Loucy (cell line): ENCODE data around the gene LRBA.
A peak's percentile ranks its signal among the peaks of the same experiment; 100 is the strongest.

Experiments used
- H2AFZ ChIP-seq: fragments of 200-600 bp; sonication (generic); 2 replicates; pipeline ENCODE4 v1.6.0; 2016; ENCODE audit warnings: antibody characterized with exemption, mild to moderate bottlenecking, low read length, moderate library complexity
- H3F3A ChIP-seq: fragments of 200-600 bp; 2 replicates; pipeline ENCODE4 v1.6.0; 2016; ENCODE audit warnings: antibody characterized with exemption, low read depth, mild to moderate bottlenecking
- H3K27me3 ChIP-seq: fragments of 200-600 bp; sonication (generic); 2 replicates; pipeline ENCODE4 v1.6.1; 2014; ENCODE audit warnings: low read length, mild to moderate bottlenecking; ENCODE audit not compliant: insufficient read depth, poor library complexity, severe bottlenecking
- H3K36me3 ChIP-seq: fragments of 200-600 bp; sonication (generic); 2 replicates; pipeline ENCODE4 v1.6.1; 2016; ENCODE audit warnings: low read length; ENCODE audit not compliant: insufficient read depth
- H3K4me1 ChIP-seq: fragments of 200-600 bp; sonication (generic); 2 replicates; pipeline ENCODE4 v1.5.1; 2014; ENCODE audit warnings: low read length, mild to moderate bottlenecking; ENCODE audit not compliant: insufficient read depth, poor library complexity, severe bottlenecking
- H3K4me2 ChIP-seq: fragments of 200-600 bp; sonication (generic); 2 replicates; pipeline ENCODE4 v1.6.0; 2014; ENCODE audit warnings: antibody characterized with exemption, low read length, low read depth, mild to moderate bottlenecking; ENCODE audit not compliant: poor library complexity, severe bottlenecking
- H3K4me3 ChIP-seq: fragments of 200-600 bp; sonication (generic); 2 replicates; pipeline ENCODE4 v1.5.1; 2014; ENCODE audit warnings: low read length, mild to moderate bottlenecking, mixed read lengths; ENCODE audit not compliant: poor library complexity, severe bottlenecking
- H3K79me2 ChIP-seq: fragments of 200-600 bp; sonication (generic); 2 replicates; pipeline ENCODE4 v1.6.1; 2014; ENCODE audit warnings: low read length; ENCODE audit not compliant: insufficient read depth
- H3K9ac ChIP-seq: fragments of 200-600 bp; sonication (generic); 2 replicates; pipeline ENCODE4 v1.6.0; 2014; ENCODE audit warnings: mild to moderate bottlenecking, low read depth, low read length, moderate library complexity; ENCODE audit not compliant: poor library complexity, severe bottlenecking
- H3K9me2 ChIP-seq: fragments of 200-600 bp; sonication (generic); replicated peaks from 2 replicates; pipeline ENCODE4 v1.6.1; 2016; ENCODE audit warnings: low read depth, low read length, mixed read lengths
- H3K9me3 ChIP-seq: fragments of 200-600 bp; sonication (generic); 2 replicates; pipeline ENCODE4 v1.6.1; 2014; ENCODE audit warnings: mild to moderate bottlenecking, antibody characterized with exemption, low read length, low read depth; ENCODE audit not compliant: insufficient read depth
- H4K20me1 ChIP-seq: fragments of 200-600 bp; sonication (generic); 2 replicates; pipeline ENCODE4 v1.6.0; 2014; ENCODE audit warnings: antibody characterized with exemption, low read length, mild to moderate bottlenecking; ENCODE audit not compliant: insufficient read depth, poor library complexity, severe bottlenecking
- EZH2phosphoT487 ChIP-seq: fragments of 200-600 bp; IDR thresholded peaks from 2 replicates; pipeline ENCODE4 v1.6.1; 2018; ENCODE audit warnings: antibody characterized with exemption, mild to moderate bottlenecking, moderate library complexity, borderline replicate concordance
- TF ChIP-seq, protein P1 (sequence below): fragments of 200-600 bp; sonication (generic); conservative IDR thresholded peaks from 2 replicates; pipeline ENCODE4 v1.5.1; 2014; ENCODE audit warnings: mild to moderate bottlenecking, antibody characterized with exemption, low read length

LRBA gene

DNA sequence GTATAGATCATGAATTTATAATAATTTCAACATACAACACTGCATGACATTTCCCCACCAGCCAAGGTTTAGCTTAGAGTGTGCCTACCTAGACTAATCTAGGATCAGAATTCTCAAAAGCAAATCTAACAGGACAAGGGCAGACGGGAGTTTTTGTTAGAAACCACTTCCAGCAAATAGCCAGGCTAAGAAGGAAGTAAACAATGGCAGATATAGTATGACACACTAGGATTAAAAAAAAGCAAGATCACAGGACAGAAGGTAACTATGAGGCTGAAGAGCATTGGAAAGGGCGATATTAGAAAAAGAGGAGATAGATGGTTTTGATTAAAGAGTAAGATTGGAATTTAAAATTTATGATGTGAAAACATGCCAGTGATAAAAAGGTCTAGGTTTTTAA is 124.8 kb downstream of the LRBA start:
- Histone ChIP-seq H3K9me3 (no peaks in the 10 kb centered on the region), H3K4me1 (peaks cover 12% of the 10 kb centered on the region), H4K20me1 (no peaks in the 10 kb centered on the region), H3K36me3 (peaks cover 11% of the 10 kb centered on the region; the same call in 1 of the 2 replicates), H3K9me2 (no peaks in the 10 kb centered on the region), H3K4me3 (no peak overlapping the region), H3K4me2 (peak overlapping the region; percentile 6), H3K9ac (no peak overlapping the region), H2AFZ (no peak overlapping the region), H3K79me2 (no peaks in the 10 kb centered on the region), H3F3A (no peaks in the 10 kb centered on the region), H3K27me3 (no peaks in the 10 kb centered on the region)
- TF ChIP-seq EZH2phosphoT487 = no peak
- TF ChIP-seq, protein P1, sequence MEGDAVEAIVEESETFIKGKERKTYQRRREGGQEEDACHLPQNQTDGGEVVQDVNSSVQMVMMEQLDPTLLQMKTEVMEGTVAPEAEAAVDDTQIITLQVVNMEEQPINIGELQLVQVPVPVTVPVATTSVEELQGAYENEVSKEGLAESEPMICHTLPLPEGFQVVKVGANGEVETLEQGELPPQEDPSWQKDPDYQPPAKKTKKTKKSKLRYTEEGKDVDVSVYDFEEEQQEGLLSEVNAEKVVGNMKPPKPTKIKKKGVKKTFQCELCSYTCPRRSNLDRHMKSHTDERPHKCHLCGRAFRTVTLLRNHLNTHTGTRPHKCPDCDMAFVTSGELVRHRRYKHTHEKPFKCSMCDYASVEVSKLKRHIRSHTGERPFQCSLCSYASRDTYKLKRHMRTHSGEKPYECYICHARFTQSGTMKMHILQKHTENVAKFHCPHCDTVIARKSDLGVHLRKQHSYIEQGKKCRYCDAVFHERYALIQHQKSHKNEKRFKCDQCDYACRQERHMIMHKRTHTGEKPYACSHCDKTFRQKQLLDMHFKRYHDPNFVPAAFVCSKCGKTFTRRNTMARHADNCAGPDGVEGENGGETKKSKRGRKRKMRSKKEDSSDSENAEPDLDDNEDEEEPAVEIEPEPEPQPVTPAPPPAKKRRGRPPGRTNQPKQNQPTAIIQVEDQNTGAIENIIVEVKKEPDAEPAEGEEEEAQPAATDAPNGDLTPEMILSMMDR = no peak

DNA sequence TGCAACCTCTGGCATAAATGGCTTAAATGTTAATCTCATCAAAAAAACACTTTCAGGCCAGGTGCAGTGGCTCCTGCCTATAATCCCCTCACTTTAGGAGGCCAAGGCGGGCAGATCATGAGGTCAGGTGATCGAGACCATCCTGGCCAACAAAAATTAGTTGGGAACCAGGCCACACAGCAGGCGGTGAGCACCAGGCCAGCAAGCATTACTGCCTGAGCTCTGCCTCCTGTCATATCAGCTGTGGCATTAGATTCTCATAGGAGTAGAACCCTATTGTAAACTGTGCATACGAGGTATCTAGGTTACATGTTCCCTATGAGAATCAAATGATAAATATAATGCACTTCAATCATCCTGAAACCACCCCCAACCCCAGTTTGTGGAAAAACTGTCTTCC is 125.8 kb downstream of the LRBA start:
- no peaks in the 10 kb centered on the region for H3F3A ChIP-seq
- H3K9me2 ChIP-seq = no peaks in the 10 kb centered on the region
- no peak overlapping the region for H3K4me2 ChIP-seq
- no peaks in the 10 kb centered on the region for H3K27me3 ChIP-seq
- H2AFZ ChIP-seq = no peak overlapping the region
- H3K4me3 ChIP-seq = no peak overlapping the region
- TF ChIP-seq, protein P1 = no peak
- TF ChIP-seq EZH2phosphoT487 = no peak
- peaks cover 9% of the 10 kb centered on the region; the same call in 1 of the 2 replicates for H3K36me3 ChIP-seq
- H3K9ac ChIP-seq = no peak overlapping the region
- H3K4me1 ChIP-seq = peaks cover 12% of the 10 kb centered on the region
- no peaks in the 10 kb centered on the region for H3K9me3 ChIP-seq
- no peaks in the 10 kb centered on the region for H4K20me1 ChIP-seq
- H3K79me2 ChIP-seq = no peaks in the 10 kb centered on the region

DNA sequence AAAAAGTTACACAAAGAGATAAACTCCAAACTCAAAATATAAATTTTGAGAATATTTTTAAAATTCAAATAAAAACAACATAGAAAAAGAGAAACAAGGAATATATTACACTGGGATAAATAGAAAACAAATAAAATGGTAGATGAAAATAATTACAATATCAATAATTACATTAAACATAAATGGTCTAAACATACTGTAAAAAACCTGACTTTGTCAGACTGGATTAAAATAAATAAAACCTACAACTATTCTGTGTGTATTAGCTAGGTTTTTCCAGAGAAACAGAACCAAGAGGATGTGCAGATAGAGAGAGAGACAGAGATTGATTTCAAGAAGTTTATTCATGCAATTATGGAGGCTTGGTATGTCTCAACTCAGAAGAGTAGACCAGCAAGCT is 126.5 kb downstream of the LRBA start:
- Histone ChIP-seq H3K36me3 (peaks cover 7% of the 10 kb centered on the region; the same call in 1 of the 2 replicates), H3K4me2 (no peak overlapping the region), H3K9ac (no peak overlapping the region), H3K4me3 (no peak overlapping the region), H3K27me3 (no peaks in the 10 kb centered on the region), H3K4me1 (peaks cover 12% of the 10 kb centered on the region), H3K9me2 (no peaks in the 10 kb centered on the region), H3K79me2 (no peaks in the 10 kb centered on the region), H3F3A (no peaks in the 10 kb centered on the region), H3K9me3 (no peaks in the 10 kb centered on the region), H4K20me1 (no peaks in the 10 kb centered on the region), H2AFZ (no peak overlapping the region)
- TF ChIP-seq EZH2phosphoT487 = no peak
- TF ChIP-seq, protein P1 = no peak
